Skeletal muscle tissue (tissue), 4 donors: Measurements from ENCODE around the gene TOM1L2. TPM values are rescaled to one million over a fixed set of nuclear protein-coding genes. Genes with fewer than 3 reads are reported as not detected.
"Not testable (repeated sequence)": the region's sequence is repeated elsewhere in the genome, so short reads cannot be mapped to it uniquely, and the experiment has no call there.

Experiments used
- H3K27ac ChIP-seq: one replicate; pipeline ENCODE4 v1.7.0; 2013; ENCODE audit warnings: mild to moderate bottlenecking, low read depth, low read length, inconsistent platforms
- H3K27me3 ChIP-seq, 3 donors: one replicate each; pipeline ENCODE4 v1.7.0; 2013; ENCODE audit warnings: low read length in 3 of 3; ENCODE audit not compliant: control insufficient read depth in 3 of 3, insufficient read depth in 3 of 3
- H3K36me3 ChIP-seq, 3 donors: one replicate each; pipeline ENCODE4 v1.7.0; 2013; ENCODE audit warnings: low read length in 3 of 3; ENCODE audit not compliant: control insufficient read depth in 3 of 3, insufficient read depth in 3 of 3
- H3K4me1 ChIP-seq, 3 donors: one replicate each; pipeline ENCODE4 v1.7.0; 2013; ENCODE audit warnings: low read length in 3 of 3, mild to moderate bottlenecking in 3 of 3; ENCODE audit not compliant: control insufficient read depth in 3 of 3, insufficient read depth in 3 of 3
- H3K4me3 ChIP-seq, 3 donors: one replicate each; pipeline ENCODE4 v1.7.0; 2013; ENCODE audit warnings: low read length in 3 of 3
- H3K9ac ChIP-seq, 3 donors: one replicate each; pipeline ENCODE4 v1.7.0; 2013; ENCODE audit warnings: low read length in 3 of 3, mild to moderate bottlenecking in 3 of 3, moderate library complexity in 2 of 3, low read depth in 1 of 3
- H3K9me3 ChIP-seq, 3 donors: one replicate each; pipeline ENCODE4 v1.7.0; 2013; ENCODE audit warnings: low read length in 3 of 3; ENCODE audit not compliant: control insufficient read depth in 3 of 3
- total RNA-seq: library from RNA; depleted of rRNA; stranded (reverse); fragments of >200 nt; gene quantifications from one replicate; pipeline ENCODE4 v1.2.3, GENCODE V29; 2014
- donor health status: Osteomylitis.

TOM1L2 gene
- total RNA-seq, 1 donor from 2014 or later = 14.1 TPM

DNA sequence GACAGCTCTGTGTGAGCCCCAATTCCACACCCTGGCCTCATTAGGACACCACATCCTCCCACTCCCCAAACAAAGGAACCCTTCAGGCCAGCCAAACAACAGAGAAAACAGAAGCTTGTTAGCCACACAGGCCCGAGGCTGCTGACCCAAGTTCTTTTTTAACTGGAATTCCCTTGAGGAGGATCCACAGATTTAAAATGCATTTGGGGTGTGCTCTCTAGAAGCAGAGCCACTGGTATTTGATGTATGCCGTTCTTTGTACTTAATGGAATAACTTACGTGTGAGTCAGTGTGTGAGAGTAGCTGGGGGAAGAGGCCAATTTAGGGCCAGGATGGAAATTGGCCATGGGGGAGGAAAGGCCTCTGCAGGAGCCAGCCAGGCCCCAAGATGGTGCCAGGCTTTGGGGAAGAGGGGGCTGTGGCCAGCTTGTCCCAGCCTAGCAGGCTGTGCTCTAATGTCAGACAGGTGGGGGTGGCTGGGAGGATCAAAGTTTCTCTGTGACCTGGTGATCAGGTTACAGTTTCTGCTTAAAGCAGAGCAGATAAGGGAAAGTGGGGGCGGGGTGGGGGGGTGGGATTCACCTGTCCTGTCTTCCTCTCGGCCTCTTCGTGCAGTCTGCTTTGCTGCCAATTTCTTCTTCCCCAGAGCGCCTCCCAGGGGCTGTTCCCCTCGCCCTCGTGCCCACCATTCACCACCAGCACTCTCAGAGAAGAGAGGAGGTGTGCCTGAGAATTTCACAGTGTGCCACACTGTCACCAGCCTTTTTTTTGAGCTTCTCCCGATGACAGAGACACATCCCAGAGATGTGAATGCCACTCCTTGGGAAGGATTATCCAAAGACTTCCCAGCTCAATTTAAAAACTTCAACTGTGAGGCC lies 50.8 kb downstream of the TOM1L2 start:
- H3K27me3 ChIP-seq = no peaks in the 10 kb centered on the region
- peaks cover 34 to 49% (median 44%) of the 10 kb centered on the region in 3 donors for H3K4me1 ChIP-seq
- H3K36me3 ChIP-seq = no peaks in the 10 kb centered on the region
- H3K9me3 ChIP-seq = no peaks in the 10 kb centered on the region
- H3K27ac ChIP-seq = peak overlapping the region; percentile 67
- peak overlapping the region in 1 of 3 donors; percentile 21 for H3K4me3 ChIP-seq
- peak overlapping the region; percentile 57 to 60 (median 58) for H3K9ac ChIP-seq

DNA sequence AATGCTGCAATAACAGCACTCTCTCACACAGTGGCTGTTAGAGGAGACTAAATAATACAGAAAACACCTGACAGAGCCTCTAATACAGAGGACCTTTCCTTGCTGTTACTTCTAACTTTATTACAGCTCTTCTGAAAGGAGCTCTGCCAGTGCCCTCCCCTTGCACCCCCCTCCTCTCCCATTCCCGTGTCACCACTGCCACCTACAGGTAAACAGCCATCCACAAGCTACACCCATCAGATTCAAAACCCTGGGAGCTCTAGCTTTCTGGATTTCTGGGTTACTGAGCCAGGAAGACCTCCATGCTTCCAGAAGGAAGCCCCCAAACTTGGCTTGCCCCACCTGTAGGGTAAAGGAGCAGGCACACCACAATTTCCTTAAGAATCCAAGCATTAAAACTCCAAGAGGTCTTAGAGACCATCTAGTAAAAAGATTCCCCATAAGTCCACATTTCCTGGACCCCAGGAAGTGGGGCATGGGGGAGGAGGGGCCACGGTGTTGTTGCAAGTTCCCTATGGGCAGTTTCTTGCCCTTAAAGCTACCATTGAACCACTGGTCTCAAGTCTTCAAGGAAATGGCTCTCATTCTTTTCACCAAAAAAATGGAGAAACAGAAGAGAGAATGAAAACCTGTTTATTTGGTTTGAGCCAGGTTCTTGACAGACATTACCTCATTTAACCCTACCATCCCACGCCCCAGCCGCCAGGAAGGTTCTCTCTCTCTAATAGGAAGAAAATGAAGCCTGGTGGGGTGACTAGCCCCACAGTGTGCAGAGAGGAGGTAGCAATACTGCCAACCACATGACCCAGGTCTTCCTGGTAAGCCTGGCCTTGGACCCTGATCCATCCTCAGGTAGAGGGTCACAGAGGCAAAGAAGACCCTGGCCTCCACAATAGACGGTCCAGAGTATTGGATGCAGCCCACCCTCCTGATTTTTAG lies 52.8 kb downstream of the TOM1L2 start:
- Histone ChIP-seq H3K27ac (no peak overlapping the region), H3K9me3 (no peaks in the 10 kb centered on the region), H3K36me3 (no peaks in the 10 kb centered on the region), H3K4me1 (peaks cover 39 to 53% (median 47%) of the 10 kb centered on the region in 3 donors), H3K4me3 (no peak overlapping the region), H3K9ac (peak overlapping the region in 1 of 3 donors; percentile 25), H3K27me3 (no peaks in the 10 kb centered on the region)

DNA sequence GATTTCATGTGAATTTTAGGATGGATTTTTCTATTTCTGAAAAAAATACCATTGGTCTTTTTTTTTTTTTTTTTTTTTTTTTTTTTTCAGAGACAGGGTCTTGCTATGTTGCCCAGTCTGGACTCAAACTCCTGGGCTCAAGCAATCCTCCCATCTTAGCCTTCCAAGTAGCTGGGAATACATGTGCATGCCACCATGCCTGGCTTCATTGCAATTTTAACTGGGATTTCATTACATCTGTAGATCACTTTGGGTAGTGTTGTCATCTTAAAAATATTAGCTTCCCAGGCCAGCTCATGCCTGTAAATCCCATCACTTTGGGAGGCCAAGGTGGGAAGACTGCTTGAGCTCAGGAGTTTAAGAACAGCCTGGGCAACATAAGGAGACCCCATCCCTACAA lies 54.8 kb downstream of the TOM1L2 start:
- Histone ChIP-seq H3K36me3 (no peaks in the 10 kb centered on the region), H3K4me3 (no peak overlapping the region), H3K4me1 (peaks cover 41 to 51% (median 47%) of the 10 kb centered on the region in 3 donors), H3K27me3 (no peaks in the 10 kb centered on the region), H3K27ac (no peak overlapping the region), H3K9me3 (no peaks in the 10 kb centered on the region), H3K9ac (no peak overlapping the region)

DNA sequence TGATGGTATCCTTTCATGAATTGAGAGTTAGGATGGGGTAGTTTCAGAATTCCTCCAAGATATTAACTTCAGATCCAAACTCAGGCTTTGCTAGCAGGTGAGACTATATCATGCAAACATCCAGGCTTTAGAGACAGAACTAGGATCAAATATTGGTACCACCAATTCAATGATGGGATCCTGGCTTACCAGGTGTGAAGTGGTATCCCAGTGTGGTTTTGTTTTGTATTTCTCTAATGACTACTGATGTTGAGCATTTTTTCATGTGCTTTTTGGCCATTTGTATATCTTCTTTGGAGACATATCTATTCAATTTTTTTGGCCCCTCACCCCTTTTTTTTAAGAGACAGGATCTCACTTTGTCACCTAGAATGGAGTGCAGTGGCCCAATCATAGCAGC lies 57.0 kb downstream of the TOM1L2 start:
- Histone ChIP-seq H3K9me3 (no peaks in the 10 kb centered on the region), H3K27ac (no peak overlapping the region), H3K36me3 (no peaks in the 10 kb centered on the region), H3K27me3 (no peaks in the 10 kb centered on the region), H3K9ac (no peak overlapping the region), H3K4me1 (peaks cover 36 to 45% (median 40%) of the 10 kb centered on the region in 3 donors), H3K4me3 (no peak overlapping the region)

DNA sequence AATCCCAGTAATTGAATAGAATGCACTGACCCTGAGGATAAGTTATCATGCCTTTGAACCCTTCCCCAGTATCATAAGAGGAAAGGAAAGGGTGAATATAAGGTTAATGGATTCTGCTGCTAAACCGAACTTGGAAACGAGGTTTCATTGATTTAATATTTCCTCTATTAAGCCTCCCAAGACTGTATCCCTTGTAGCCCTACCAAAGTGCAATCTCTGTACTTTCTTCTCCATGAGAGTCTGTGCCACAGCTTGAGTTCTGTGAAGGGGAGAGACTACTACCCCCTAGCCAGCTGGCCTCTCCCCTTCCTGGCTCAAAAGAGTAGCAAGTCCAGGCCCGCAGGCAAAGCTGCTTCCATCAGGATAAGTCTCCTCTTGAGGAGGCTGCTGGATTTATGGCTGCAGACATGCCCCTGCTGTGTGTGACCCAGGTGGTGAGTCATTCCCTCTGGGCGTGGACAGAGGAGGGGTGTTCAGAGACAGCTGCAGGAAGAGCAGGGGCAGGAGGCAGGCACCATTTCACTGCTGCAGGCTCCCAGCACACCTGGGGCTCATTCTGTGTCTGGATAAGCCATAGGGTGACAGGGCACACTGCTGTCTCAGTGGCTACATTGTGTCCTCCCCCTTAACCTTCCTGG lies 58.4 kb downstream of the TOM1L2 start:
- no peak overlapping the region for H3K27ac ChIP-seq
- peak overlapping the region in 1 of 3 donors; percentile 68 for H3K9ac ChIP-seq
- peaks cover 32 to 42% (median 34%) of the 10 kb centered on the region in 3 donors for H3K4me1 ChIP-seq
- H3K9me3 ChIP-seq = no peaks in the 10 kb centered on the region
- no peaks in the 10 kb centered on the region for H3K36me3 ChIP-seq
- peak overlapping the region in 2 of 3 donors; percentile 4 to 15 for H3K4me3 ChIP-seq
- no peaks in the 10 kb centered on the region for H3K27me3 ChIP-seq

DNA sequence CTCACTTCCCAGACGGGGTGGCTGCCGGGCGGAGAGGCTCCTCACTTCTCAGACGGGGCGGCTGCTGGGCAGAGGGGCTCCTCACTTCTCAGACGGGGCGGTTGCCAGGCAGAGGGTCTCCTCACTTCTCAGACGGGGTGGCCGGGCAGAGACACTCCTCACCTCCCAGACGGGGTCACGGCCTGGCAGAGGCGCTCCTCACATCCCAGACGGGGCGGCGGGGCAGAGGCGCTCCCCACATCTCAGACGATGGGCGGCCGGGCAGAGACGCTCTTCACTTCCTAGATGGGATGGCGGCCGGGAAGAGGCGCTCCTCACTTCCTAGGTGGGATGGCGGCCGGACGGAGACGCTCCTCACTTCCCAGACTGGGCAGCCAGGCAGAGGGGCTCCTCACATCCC lies 59.9 kb downstream of the TOM1L2 start:
- H3K4me3 ChIP-seq, H3K9me3 ChIP-seq, H3K9ac ChIP-seq, H3K36me3 ChIP-seq, H3K27me3 ChIP-seq, H3K27ac ChIP-seq: not testable (repeated sequence)
- peaks cover 30 to 38% (median 31%) of the 10 kb centered on the region in 3 donors for H3K4me1 ChIP-seq

DNA sequence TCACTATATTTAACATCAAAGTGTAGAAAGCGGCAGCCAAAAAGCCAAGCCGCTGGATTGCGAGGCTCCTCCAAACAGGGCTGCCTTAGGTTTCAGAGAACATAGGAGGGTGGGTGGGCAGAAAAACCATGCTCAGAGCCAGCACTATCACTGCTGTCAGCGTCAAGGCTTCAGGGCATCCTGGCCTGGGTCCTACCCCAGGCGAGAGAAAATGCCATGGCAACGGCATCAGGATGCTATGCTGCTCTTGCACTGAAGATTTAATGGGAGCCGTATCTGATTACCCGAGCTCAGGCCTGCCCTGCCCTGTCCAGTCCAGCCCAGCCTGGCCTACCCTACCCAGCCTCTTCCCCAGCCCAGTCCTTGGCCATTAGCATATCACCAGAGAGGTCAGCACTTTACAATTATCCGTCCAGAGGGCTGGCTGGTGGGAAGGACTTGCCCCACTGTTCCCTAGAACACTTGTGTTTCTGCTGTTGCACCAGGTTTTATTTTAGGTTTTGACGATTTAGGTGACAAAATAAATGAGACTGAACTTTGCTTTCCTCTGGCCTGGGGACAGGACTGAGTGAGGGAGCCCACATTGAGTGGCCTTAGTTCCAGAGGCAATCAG lies 61.1 kb downstream of the TOM1L2 start:
- H3K4me3 ChIP-seq = no peak overlapping the region
- no peaks in the 10 kb centered on the region for H3K27me3 ChIP-seq
- H3K9me3 ChIP-seq = no peaks in the 10 kb centered on the region
- peak overlapping the region; percentile 19 to 54 (median 40) for H3K9ac ChIP-seq
- H3K4me1 ChIP-seq = peaks cover 36 to 49% (median 38%) of the 10 kb centered on the region in 3 donors
- peak overlapping the region; percentile 60 for H3K27ac ChIP-seq
- peaks cover 6 to 9% (median 8%) of the 10 kb centered on the region in 3 donors for H3K36me3 ChIP-seq

DNA sequence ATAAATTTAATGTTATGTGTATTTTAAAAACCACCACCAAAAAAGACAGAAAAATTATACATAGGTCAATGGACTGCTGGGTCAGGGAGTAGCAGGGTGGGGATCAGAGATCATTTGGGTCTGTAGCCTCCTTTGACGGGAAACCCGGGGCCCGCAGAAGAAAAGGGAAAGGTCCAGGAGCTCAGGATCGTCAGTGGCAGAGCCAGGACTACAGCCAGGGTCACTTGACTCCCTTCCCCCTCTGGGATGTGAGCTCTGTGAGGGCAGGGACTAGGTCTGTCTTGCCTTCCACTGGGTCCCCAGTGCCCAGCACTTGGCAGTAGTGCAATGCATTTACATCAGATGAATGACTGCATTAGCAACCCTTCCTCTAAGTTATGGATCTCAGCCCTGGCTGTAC lies 62.1 kb downstream of the TOM1L2 start:
- H3K27me3 ChIP-seq = no peaks in the 10 kb centered on the region
- H3K9ac ChIP-seq = peak overlapping the region in 1 of 3 donors; percentile 45
- H3K9me3 ChIP-seq = no peaks in the 10 kb centered on the region
- peaks cover 36 to 49% (median 38%) of the 10 kb centered on the region in 3 donors for H3K4me1 ChIP-seq
- no peak overlapping the region for H3K4me3 ChIP-seq
- peaks cover 6 to 14% (median 9%) of the 10 kb centered on the region in 3 donors for H3K36me3 ChIP-seq
- no peak overlapping the region for H3K27ac ChIP-seq

DNA sequence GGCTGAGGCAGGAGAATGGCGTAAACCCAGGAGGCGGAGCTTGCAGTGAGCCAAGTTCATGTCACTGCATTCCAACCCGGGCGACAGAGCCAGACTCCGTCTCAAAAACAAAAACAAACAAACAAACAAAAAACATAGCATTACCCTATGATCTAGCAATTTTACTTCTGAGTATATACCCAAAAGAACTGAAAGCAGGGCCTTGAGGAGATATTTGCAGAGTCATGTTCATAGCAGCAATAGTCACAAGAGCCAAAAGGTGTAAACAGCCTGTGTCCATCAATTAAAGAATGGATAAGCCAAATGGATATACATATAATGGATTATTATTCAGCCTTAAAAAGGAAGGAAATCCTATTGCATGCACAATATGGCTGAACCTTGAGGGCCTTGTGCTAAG lies 63.1 kb downstream of the TOM1L2 start:
- H3K36me3 ChIP-seq = peaks cover 11 to 14% (median 14%) of the 10 kb centered on the region in 3 donors
- no peaks in the 10 kb centered on the region for H3K9me3 ChIP-seq
- no peak overlapping the region for H3K27ac ChIP-seq

More for the DNA sequence above, 63.1 kb downstream of the TOM1L2 start:
- Histone ChIP-seq H3K4me3 (no peak overlapping the region), H3K9ac (no peak overlapping the region), H3K27me3 (no peaks in the 10 kb centered on the region), H3K4me1 (peaks cover 27 to 47% (median 31%) of the 10 kb centered on the region in 3 donors)
